KMS-11 (cell line): Measurements from ENCODE around the gene FRAS1.
A peak's percentile ranks its signal among the peaks of the same experiment; 100 is the strongest.
"Not testable (repeated sequence)": the region's sequence is repeated elsewhere in the genome, so short reads cannot be mapped to it uniquely, and the experiment has no call there.

Source experiments
- H2AFZ ChIP-seq: fragments of 200-600 bp; sonication (generic); 2 replicates; pipeline ENCODE4 v1.6.1; 2016; ENCODE audit warnings: antibody characterized with exemption, mixed run types, low read depth
- H3K27ac ChIP-seq: fragments of 200-600 bp; sonication (generic); 2 replicates; pipeline ENCODE4 v1.6.1; 2016; ENCODE audit warnings: mild to moderate bottlenecking, mixed run types
- H3K27me3 ChIP-seq: fragments of 200-600 bp; sonication (generic); 2 replicates; pipeline ENCODE4 v1.6.1; 2017; ENCODE audit warnings: mild to moderate bottlenecking, low read depth, mixed run types, moderate library complexity; ENCODE audit not compliant: insufficient read depth
- H3K36me3 ChIP-seq: fragments of 200-600 bp; sonication (generic); 2 replicates; pipeline ENCODE4 v1.6.1; 2017; ENCODE audit warnings: mild to moderate bottlenecking, mixed run types; ENCODE audit not compliant: insufficient read depth
- H3K4me1 ChIP-seq: fragments of 200-600 bp; sonication (generic); 2 replicates; pipeline ENCODE4 v1.6.1; 2016; ENCODE audit warnings: mild to moderate bottlenecking, low read depth, mixed run types; ENCODE audit not compliant: poor library complexity, severe bottlenecking
- H3K4me2 ChIP-seq: fragments of 200-600 bp; sonication (generic); 2 replicates; pipeline ENCODE4 v1.7.0; 2016; ENCODE audit warnings: mild to moderate bottlenecking, mixed run types
- H3K4me3 ChIP-seq: fragments of 200-600 bp; sonication (generic); IDR thresholded peaks from 2 replicates; pipeline ENCODE4 v1.6.1; 2017; ENCODE audit warnings: low read depth, low read length, mixed read lengths; ENCODE audit not compliant: insufficient read depth
- H3K79me2 ChIP-seq: fragments of 200-600 bp; sonication (generic); 2 replicates; pipeline ENCODE4 v1.6.1; 2016; ENCODE audit warnings: low read depth, mixed run types; ENCODE audit not compliant: insufficient read depth
- H3K9ac ChIP-seq: fragments of 200-600 bp; sonication (generic); 2 replicates; pipeline ENCODE4 v1.6.1; 2016; ENCODE audit warnings: mild to moderate bottlenecking, mixed run types
- H4K20me1 ChIP-seq: fragments of 200-600 bp; sonication (generic); 2 replicates; pipeline ENCODE4 v1.6.1; 2016; ENCODE audit warnings: mild to moderate bottlenecking, mixed run types; ENCODE audit not compliant: insufficient read depth
- TF ChIP-seq, protein P1 (sequence below): fragments of 200-600 bp; sonication (generic); conservative IDR thresholded peaks from 2 replicates; pipeline ENCODE4 v1.6.1; 2017; ENCODE audit warnings: low read depth, mild to moderate bottlenecking, antibody characterized with exemption, low read length, moderate library complexity, mixed read lengths

Gene FRAS1, protein sequence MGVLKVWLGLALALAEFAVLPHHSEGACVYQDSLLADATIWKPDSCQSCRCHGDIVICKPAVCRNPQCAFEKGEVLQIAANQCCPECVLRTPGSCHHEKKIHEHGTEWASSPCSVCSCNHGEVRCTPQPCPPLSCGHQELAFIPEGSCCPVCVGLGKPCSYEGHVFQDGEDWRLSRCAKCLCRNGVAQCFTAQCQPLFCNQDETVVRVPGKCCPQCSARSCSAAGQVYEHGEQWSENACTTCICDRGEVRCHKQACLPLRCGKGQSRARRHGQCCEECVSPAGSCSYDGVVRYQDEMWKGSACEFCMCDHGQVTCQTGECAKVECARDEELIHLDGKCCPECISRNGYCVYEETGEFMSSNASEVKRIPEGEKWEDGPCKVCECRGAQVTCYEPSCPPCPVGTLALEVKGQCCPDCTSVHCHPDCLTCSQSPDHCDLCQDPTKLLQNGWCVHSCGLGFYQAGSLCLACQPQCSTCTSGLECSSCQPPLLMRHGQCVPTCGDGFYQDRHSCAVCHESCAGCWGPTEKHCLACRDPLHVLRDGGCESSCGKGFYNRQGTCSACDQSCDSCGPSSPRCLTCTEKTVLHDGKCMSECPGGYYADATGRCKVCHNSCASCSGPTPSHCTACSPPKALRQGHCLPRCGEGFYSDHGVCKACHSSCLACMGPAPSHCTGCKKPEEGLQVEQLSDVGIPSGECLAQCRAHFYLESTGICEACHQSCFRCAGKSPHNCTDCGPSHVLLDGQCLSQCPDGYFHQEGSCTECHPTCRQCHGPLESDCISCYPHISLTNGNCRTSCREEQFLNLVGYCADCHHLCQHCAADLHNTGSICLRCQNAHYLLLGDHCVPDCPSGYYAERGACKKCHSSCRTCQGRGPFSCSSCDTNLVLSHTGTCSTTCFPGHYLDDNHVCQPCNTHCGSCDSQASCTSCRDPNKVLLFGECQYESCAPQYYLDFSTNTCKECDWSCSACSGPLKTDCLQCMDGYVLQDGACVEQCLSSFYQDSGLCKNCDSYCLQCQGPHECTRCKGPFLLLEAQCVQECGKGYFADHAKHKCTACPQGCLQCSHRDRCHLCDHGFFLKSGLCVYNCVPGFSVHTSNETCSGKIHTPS (N-terminal part only)

GRCh38 chr4:78057135-78057599 is at the start of gene FRAS1:
FRAS1 (plus strand) TSS chr4:78057323; CDS start chr4:78058010, 687 bp downstream.
- TF ChIP-seq, protein P1, sequence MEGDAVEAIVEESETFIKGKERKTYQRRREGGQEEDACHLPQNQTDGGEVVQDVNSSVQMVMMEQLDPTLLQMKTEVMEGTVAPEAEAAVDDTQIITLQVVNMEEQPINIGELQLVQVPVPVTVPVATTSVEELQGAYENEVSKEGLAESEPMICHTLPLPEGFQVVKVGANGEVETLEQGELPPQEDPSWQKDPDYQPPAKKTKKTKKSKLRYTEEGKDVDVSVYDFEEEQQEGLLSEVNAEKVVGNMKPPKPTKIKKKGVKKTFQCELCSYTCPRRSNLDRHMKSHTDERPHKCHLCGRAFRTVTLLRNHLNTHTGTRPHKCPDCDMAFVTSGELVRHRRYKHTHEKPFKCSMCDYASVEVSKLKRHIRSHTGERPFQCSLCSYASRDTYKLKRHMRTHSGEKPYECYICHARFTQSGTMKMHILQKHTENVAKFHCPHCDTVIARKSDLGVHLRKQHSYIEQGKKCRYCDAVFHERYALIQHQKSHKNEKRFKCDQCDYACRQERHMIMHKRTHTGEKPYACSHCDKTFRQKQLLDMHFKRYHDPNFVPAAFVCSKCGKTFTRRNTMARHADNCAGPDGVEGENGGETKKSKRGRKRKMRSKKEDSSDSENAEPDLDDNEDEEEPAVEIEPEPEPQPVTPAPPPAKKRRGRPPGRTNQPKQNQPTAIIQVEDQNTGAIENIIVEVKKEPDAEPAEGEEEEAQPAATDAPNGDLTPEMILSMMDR = no peak
- H3K79me2 ChIP-seq = no peaks in the 10 kb centered on the region
- peak within 1 kb of the TSS; percentile 98 for H2AFZ ChIP-seq
- H4K20me1 ChIP-seq = no peaks in the 10 kb centered on the region
- H3K4me2 ChIP-seq = peak within 1 kb of the TSS; percentile 81
- peak within 1 kb of the TSS; percentile 57; the same call in 1 of the 2 replicates for H3K9ac ChIP-seq
- H3K4me1 ChIP-seq = no peaks in the 10 kb centered on the region
- no peak within 1 kb of the TSS for H3K27ac ChIP-seq
- H3K27me3 ChIP-seq = no peaks in the 10 kb centered on the region; the same call in 1 of the 2 replicates
- no peaks in the 10 kb centered on the region for H3K36me3 ChIP-seq
- peak within 1 kb of the TSS; percentile 83 for H3K4me3 ChIP-seq

- H3K36me3 ChIP-seq, H3K9ac ChIP-seq, H3K4me1 ChIP-seq, H4K20me1 ChIP-seq, H3K4me2 ChIP-seq, H3K27me3 ChIP-seq, H3K27ac ChIP-seq, H3K4me3 ChIP-seq, H3K79me2 ChIP-seq, H2AFZ ChIP-seq: not testable (repeated sequence)
Observed at GRCh38 chr4:78011003-78011402, 46.1 kb upstream of the FRAS1 start.

DNA sequence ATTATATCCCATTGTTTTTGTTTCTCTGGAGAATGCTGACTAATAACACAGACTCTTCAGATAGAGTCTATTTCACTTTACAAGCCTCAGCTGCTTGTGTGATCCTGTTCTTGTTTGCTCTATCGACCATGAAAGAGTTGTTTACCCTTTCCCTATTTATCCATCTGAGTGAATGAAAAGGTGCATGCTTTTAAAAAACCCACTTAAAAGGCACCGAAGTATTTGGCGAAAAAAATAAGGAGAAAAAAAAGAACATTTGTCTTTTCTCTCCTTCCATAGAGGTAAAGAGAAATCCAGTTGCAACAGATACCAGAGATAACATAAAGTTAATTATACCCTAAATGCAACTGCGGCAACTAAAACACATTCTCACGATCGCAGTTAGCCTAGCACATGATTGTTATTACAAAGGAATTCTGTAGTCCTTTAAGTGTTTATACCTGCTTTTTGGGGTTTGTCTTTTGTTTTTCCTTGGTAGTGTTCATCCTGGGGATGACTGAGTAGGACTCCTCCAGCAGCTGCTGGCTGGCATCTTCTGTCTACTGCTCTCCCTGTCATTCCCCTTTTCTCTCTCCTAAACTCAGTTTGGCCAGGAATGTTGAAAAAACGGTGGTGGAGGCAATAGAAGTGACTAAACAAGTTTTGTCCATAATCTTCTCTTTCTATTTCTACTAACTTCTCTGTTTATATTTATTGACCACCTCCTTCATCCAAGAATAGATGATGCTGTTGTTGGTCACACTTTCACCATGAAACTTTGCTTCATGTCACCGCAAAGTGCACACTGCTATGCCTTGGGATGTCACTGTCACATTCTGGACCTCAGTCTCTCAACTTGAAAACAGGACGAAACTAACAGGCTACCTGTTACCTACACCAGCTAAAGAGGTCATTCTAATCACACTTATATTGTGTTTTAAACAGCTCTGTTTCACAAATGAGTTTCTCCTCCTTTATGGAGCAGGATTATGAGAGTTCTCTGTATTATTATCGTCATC is 41.9 kb upstream of the FRAS1 start:
- TF ChIP-seq, protein P1 = no peak
- Histone ChIP-seq H3K27ac (no peak overlapping the region), H3K4me2 (no peak overlapping the region), H3K9ac (no peak overlapping the region), H3K79me2 (no peaks in the 10 kb centered on the region), H2AFZ (no peak overlapping the region), H3K36me3 (no peaks in the 10 kb centered on the region), H3K4me1 (no peaks in the 10 kb centered on the region), H4K20me1 (no peaks in the 10 kb centered on the region), H3K4me3 (no peak overlapping the region), H3K27me3 (no peaks in the 10 kb centered on the region)

GRCh38 chr4:78018271-78019049 is 38.7 kb upstream of the FRAS1 start:
- Histone ChIP-seq H2AFZ (no peak overlapping the region), H3K27ac (no peak overlapping the region), H3K9ac (no peak overlapping the region), H3K4me2 (no peak overlapping the region), H3K4me1 (no peaks in the 10 kb centered on the region), H3K4me3 (no peak overlapping the region), H3K27me3 (no peaks in the 10 kb centered on the region), H3K36me3 (no peaks in the 10 kb centered on the region), H4K20me1 (no peaks in the 10 kb centered on the region), H3K79me2 (no peaks in the 10 kb centered on the region)
- TF ChIP-seq, protein P1 = no peak
